ENCODE results near the gene CHMP2B.

The CHMP2B gene, protein sequence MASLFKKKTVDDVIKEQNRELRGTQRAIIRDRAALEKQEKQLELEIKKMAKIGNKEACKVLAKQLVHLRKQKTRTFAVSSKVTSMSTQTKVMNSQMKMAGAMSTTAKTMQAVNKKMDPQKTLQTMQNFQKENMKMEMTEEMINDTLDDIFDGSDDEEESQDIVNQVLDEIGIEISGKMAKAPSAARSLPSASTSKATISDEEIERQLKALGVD

GRCh38 chr3:87227104-87227834, at the start of gene CHMP2B:
Gene CHMP2B, plus strand, starts transcription at chr3:87227309. Its CDS starts 214 bp downstream, at chr3:87227523.
- DNase-seq, result peak; percentile 97

DNA sequence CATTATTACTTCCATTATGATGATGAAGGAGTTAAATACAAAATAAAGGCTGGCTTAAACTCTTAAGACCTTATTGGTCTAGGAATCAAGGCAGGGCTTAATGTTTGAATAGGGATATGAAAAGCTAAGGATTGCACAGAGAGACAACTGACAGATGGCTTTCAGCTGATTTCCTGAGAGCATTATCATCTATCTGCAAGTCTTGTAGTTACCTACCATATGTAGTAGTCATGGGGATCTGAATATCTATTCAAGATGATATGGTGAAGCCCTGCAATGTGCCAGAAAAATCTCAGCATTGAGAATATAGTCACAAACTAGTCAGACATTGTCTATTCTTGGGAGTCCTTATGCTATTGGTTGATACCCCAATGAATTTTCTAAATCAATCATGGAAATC, 47.5 kb upstream of the CHMP2B start:
- no peak for DNase-seq

- no peak for DNase-seq
Measured at GRCh38 chr3:87181551-87181950, 45.6 kb upstream of the CHMP2B start.

DNA sequence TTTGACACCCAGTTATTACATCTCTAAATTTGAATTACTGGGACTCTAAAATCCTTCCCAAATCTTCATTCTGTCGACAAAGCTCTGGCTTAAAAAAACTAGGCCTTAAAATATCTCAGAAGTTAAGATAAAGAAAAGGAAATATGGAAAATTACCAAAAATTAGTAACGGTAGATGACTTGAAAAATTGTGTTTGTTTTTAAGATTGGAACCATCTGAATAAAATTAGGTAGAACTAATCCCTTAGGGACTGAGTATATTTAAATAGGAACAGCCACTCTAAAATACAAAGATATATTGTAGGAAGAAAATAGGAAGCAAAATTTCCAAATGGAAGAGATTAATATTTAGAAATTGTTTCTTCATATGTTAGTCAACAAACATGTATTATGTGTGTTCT, 45.1 kb upstream of the CHMP2B start:
- DNase-seq, result no peak

DNA sequence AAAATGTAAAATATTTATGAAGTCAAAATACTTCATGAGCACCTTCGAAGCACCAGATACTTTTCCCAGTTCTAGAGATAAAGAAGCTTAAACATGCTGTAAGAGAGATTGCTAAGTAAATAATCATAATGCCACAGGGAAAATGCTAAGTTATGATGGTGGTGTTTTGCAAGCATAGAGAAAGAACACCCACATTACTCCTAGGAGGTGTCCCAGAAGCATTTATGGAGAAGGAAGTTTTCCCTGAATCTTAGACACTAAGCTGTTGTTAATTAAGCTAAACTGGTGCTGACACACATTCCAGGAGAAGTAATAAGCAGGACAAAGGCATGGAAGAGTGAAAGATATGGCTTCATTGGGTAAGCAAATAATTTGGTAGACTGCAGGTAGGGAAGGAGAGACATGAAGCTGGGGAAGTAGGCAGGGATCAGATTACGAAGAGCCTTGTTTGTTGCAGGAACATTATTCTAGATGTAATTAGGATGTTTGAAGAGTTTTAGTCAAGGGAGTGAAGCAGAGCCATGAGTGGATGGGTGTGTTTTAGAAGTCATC, 40.4 kb upstream of the CHMP2B start:
- DNase-seq, result no peak

DNA sequence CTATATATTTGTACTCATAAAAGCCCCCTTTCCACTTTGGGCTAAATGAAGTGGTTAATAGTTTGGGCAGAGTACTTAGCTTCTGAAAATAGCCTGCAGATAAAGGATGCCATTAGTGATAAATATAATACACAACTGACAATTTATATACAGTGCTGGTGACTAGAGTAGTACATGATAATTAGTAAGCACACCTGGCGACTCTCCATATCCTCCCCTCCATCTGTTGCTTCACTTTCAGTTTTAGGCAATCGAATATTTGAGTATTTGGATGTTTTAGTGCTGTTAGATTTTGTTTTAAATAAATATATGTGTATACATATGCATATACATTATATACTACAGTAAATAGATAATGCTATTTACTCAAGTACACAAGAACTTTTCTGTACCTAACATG, 35.9 kb upstream of the CHMP2B start:
- DNase-seq, result no peak

DNA sequence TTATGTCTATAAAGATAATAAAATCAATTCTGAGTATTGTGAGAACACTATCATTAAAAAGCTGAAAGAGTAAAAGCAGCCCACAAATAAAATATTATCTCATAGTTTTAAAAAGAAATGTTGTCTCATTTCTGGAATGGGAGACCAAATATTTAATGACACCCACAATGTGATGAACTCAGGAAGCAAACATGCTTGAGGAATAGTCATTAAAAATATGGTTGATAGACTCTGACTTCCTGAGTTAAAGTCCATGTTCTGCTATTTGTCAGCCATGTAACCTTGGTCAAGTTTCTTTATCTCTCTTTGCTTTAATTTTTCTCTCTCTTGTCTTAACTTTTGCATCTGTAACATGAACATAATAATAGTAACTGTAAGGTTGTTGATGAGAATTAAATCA, 35.5 kb upstream of the CHMP2B start:
- no peak for DNase-seq

DNA sequence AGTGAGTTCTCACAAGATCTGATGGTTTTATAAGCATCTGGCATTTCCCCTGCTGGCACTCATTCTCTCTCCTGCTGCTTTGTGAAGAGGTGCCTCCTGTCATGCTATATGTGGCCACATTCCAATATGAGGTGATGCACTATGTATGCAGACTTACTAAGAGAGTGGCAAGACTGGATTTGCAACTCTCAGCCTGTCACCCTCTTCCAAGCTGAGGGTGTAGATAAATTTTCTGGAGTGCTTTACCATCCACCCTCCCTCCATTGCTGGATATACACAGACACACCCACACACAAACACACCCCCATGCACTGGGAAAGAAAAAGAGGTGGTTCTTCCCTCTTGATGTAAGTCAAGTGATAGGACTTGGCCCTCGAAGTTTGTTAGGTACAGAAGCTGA, 30.2 kb upstream of the CHMP2B start:
- DNase-seq, result no peak

GRCh38 chr3:87197531-87197930, 29.6 kb upstream of the CHMP2B start:
- no peak for DNase-seq

- DNase-seq, result no peak
Measured at GRCh38 chr3:87198774-87199173, 28.3 kb upstream of the CHMP2B start.

DNA sequence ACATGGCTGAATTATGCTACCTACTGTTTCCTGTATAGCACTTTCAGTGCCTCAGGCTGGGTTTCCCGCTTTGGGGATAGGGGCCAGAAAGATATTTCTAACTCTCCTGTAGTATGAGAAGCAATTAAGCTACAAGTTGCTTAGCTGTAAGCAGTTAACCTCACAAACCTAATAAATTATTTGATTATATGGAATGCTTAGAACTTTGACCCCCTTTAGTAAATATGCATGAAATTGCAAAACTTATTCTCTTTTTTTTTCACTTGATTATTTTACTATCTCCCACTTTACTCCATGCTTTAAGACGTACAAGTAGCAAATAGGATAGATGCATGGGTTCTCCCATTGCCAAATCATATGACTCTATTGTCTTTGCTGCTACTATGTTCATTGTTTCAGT, 27.5 kb upstream of the CHMP2B start:
- DNase-seq, result no peak

DNA sequence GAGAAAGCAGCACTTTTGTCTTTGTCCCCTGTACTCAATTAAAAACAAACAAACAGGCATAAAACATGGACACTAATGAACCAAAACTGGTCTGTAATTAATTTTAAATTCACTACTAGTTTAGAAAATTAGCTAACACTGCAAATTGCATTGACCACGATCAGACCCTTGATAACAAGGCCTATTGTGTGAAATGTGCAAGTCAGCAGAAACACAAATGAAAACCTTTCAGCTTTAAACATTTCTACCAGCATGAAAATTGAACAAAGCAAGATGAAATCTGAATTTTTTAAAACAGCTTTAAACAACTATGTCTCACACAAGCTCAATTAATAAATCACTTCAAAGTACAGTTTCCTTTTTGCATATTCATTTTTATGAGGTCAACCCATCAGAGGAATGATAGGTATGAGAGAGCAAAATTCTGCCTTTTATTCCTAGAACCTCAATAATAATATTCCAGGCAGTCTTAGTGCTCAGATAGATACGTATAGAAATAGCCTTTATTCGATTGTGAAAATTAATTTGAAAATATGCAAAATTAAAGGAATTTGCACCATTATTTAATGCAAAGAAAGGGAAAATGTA, 27.0 kb upstream of the CHMP2B start:
- DNase-seq, result no peak

- DNase-seq, result no peak
Measured at GRCh38 chr3:87201727-87202126, 25.4 kb upstream of the CHMP2B start.

DNA sequence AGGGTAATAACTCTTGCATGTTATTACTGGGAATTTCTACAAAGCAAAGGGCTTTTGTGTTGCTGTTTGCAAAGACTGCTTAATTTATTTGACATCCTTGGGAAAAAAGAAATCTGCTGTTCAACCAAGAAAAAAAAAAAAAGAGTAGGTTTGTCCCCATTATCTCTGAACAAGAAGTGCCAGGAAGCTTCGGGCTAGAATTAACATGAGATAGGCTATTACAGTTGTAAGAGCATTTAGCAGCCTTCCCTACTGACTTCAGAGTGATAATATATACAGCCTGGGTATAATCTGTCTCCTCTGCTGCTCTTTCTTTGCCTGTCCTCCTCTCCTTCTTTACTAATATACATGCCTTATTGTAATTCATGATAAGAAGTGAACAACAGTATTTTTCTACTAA, 23.3 kb upstream of the CHMP2B start:
- no peak for DNase-seq

- no peak for DNase-seq
Measured at GRCh38 chr3:87206070-87206469, 21.0 kb upstream of the CHMP2B start.

GRCh38 chr3:87206635-87207034, 20.5 kb upstream of the CHMP2B start:
- no peak for DNase-seq

GRCh38 chr3:87207460-87207859, 19.6 kb upstream of the CHMP2B start:
- DNase-seq, result no peak

GRCh38 chr3:87209111-87209510, 18.0 kb upstream of the CHMP2B start:
- no peak for DNase-seq

DNA sequence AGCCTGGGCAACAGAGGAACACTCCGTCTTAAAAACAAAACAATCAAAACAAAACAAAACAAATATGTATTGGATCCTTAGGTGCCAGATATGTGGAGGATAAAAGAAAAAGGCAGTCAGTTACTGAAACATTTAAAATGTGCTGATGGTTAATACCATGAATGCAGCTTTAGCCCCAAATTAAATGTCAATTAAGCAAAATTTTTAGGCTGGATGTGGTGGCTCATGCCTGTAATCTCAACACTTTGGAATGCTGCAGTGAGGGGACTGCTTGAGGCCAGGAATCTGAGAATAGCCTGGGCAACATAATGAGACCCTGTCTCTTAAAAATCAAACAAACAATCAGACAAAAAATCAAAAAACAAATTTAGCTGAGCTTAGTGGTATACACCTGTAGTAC, 8.5 kb upstream of the CHMP2B start:
- no peak for DNase-seq

DNA sequence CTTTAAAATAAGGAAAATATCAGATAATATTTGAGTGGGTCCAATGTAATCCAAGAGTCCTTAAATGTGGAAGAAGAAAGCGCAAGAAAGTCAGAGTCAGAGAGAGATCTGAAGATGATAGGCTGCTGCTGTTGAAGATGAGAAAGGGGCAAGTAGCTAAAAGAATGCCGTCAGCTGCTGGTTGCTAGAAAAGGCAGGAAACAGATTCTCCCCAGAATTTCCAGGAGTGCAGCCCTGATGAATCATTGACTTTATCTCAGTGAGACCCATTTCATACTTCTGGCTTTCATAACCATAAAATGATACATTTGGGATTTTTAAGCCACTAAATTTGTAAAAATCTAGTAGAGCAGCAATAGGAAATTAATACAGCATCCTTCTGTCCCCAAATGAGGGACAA, 7.5 kb upstream of the CHMP2B start:
- no peak for DNase-seq

DNA sequence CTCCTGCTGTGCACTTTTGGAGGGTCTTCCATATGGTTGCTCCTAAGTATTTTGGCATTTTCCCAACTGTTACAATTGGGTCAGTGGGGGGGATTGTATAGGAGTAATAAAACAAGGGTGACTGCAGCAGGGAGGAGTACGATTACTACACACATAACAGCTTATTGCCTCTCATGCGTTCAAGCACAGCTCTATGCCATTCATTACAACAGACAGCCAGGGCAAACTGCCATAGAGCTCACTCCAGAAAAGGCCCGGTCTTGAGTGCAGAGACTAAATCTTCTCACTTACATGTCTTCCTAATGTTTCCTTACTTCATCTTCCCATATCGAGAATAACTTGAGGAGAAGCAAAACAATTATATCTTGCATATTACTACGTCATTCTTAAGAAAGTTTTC, 1.4 kb upstream of the CHMP2B start:
- peak; percentile 14 for DNase-seq

GRCh38 chr3:87227835-87228144, 681 bp downstream of the CHMP2B start:
- DNase-seq, result no peak

- no peak for DNase-seq
Measured at GRCh38 chr3:87228316-87228715, 1.2 kb downstream of the CHMP2B start.

- no peak for DNase-seq
Measured at GRCh38 chr3:87229113-87229512, 2.0 kb downstream of the CHMP2B start.

Data from femur (tissue), 1 donor.